CD4-positive, alpha-beta T cell treated with Interleukin-6 at 100 ng/mL for 8 hours (primary cell): ENCODE measurements around the gene FEM1C.
"Not testable (repeated sequence)": the region's sequence is repeated elsewhere in the genome, so short reads cannot be mapped to it uniquely, and the experiment has no call there.

Experiments used
- DNase-seq: peaks from one replicate; pipeline ENCODE4 v3.0.0-alpha.2; 2020; ENCODE audit warnings: mixed read lengths, low spot score

FEM1C gene

GRCh38 chr5:115520191-115520590 lies 24.4 kb downstream of the FEM1C start:
- no peak for DNase-seq

DNA sequence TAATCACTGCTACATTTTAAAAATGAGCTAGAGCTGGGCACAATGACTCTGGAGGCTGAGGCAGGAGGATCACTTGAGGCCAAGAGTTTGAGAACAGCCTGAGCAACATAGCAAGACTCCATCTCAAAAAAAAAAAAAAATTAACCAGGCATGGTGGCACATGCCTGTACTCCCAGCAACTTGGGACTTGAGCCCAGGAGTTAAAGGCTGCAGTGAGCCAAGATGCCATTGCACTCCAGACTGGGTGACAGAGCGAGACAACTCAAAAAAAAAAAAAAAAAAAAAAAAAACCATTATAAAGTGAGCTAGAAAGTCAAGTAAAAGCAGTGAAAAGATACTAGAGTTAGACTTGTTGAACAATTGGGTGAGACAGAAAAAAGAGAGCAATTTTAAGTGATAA lies 28.2 kb downstream of the FEM1C start:
- no peak for DNase-seq

GRCh38 chr5:115514220-115514619 lies 30.4 kb downstream of the FEM1C start:
- DNase-seq = no peak

- DNase-seq = no peak
Measured at GRCh38 chr5:115511632-115512031, 32.9 kb downstream of the FEM1C start.

GRCh38 chr5:115510145-115510645 lies 34.4 kb downstream of the FEM1C start:
- no peak for DNase-seq

DNA sequence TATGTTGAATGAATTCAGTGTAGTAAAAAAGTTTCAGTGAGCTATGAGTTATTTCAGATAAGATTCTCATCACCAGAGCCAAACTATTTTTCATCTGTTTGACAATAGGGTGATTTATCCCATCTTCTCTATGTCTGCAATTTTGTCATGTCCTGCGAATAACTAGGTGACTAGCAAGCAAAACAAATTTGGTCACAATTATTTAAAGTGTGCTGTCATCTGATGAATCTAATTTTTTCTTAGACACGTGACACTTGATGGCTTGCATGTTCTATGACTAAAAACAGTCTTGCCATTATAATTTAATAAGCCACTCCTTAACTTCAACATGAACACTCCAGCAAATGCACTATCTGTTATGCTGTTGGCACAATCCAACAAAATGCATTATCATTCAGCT lies 35.0 kb downstream of the FEM1C start:
- no peak for DNase-seq

DNA sequence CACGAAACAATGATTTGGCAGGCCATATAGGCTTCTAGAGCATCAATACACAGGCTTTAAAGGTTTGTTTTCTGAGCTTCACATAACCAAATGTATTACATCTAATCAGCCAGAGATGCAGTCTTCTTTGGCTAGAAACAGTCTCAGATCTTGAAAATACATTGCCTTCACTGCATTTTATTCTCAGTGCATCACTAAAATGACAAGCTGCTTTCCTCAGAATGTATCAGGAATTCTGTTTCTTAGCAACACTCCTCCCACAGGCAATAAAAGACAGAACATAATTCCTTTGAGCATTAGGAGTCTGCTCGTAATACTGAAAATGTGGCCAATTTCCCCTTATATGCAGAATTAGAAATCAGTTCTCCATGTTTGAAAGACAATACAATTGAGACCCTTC lies 36.9 kb downstream of the FEM1C start:
- no peak for DNase-seq

DNA sequence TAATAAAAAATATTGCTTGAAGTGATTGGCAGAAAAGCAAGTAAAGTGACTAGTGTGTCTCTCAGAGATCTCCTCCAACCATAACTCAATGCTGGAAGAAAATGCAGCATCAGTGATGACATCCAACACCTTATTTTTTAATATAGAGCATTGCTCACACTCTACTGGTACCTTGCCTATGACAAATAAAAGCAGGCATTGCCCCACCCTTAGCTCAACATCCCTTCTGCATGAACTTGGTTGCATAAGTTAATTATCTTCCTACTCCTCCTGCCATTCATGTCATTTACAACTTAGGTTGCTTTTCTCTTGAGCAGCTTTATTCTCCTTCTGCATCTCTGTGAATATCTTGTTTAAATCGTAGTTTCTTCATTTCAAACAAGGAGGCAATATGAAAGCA lies 41.2 kb downstream of the FEM1C start:
- no peak for DNase-seq

DNA sequence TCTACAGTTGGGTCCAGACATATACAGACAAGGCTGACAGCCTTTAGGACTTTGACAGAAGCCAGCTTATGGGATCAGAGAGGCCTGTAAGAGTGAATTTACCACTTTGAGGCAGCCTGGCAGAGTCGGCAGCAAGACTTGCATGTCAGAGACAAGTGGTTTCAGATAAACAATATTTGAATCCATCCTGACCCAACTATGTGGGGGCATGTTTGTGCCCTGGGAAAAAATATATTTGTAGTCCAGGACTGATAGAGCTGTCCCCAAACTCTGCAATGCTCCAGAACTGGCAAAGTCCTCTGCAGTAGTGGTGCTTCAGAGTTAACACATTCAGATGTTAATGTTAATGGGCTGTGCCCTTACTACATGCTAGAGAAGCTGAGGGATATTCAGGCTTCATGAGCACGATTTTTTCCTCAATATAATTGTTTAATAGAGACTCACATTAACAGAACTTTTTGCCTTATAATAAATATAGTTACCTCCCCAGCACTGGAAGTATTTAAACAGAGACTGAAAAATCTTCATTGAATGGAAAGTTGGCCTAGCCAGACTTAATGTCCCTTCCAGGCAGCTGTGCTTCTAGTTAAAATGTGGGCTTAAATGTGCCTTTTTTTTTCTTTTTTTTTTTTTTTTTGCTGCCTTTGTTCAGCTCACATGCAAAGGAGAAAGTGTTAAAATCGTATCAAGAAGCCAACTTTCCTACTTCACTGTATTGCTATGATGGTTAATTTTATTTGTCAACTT lies 42.9 kb downstream of the FEM1C start:
- no peak for DNase-seq

DNA sequence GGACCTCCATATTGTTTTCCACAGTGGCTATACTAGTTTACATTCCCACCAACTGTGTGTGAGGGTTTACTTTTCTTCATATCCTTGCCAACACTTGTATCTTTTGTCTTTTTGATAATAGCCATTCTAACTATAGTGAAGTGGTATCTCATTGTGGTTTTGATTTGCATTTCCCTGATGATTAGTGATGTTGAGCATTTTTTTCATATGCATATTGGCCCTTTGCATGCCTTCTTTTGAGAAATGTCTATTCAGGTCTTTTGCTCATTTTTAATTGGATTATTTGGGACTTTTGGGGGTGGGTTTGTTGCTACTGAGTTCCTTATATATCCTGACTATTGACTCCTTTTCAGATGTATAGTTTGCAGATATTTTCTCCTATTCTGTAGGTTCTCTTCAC lies 44.4 kb downstream of the FEM1C start:
- DNase-seq = no peak

DNA sequence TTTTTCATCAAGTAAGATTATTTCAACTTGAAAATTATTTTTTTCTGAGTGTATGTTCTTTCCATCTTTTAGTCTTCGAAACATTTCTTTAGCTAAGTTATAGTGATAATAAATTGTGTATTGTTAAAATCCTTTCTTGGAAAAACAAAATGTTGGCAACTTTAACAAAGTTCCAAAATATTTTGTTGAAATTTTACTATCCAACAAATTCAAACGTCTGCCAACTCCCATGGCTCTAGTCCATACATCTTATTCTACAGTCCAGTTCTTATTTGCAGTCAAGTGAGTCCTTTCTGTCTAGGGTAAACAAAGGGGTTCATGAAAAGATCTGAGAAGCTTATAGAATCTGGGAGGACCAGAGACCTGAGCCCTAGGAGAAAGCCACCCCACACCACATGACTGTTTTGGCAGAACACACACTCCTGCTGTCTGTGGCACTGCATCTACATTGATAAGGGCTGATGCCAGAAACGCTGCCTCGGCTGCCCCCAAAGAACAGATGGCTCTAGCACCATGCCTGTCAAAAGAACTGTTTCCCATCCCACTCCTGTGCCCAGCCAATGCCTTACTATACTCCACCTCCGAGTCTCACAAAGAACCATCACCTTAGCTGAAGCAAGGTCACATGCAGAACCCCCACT lies 47.5 kb downstream of the FEM1C start:
- no peak for DNase-seq

DNA sequence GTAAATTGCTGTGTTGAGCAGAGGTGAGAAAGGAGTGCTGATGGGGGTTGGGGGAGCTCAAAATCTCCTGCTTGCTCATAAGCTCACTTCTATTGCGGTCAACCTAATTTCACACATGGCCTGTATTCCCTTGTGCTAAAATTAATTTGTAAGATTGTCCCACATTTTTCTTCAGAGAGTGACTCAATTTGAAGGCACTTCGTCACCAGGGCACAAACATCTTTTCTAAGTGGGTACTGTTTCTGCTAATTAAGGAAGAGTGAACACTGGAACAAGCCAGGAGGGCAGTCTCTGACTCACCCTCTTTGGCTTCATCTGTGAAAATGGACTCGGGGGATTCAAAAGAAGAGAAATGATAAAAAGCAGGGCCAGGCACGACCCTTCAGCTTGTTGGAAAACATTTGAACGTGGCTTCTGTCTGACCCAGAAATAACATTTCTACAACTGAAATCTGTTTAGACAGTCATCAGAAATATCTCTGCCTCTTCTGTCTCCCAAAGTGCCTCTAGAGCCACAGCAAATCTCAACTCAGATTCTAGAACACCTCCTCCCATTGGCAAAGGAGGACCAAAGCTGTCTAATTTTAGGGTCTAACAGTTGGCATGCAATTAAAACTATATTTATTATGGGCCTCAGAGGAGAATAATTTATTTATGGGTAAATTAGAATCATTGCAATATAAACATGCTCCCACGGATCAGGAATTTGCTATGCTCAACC lies 49.8 kb downstream of the FEM1C start:
- DNase-seq = no peak

DNA sequence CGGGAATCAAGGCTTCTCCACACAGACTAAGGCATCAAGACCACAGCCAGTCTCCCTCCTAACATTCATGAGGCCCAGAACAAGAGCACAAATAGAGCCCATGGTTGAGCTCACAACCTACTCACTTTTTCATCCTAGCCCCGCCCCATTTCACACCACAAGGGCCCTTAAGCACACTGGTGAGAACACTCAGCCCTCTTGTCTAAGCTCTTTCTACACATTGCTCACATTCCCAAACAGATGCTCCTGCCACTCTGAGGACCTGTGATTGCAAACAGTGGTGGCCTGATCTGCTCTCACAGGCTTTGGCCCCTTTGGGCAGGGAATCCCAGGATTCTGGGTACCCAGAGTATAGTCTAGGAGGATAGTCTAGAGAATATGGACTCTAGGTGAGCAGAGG lies 54.0 kb downstream of the FEM1C start:
- DNase-seq = no peak

- DNase-seq = no peak
Measured at GRCh38 chr5:115489733-115490132, 54.8 kb downstream of the FEM1C start.

DNA sequence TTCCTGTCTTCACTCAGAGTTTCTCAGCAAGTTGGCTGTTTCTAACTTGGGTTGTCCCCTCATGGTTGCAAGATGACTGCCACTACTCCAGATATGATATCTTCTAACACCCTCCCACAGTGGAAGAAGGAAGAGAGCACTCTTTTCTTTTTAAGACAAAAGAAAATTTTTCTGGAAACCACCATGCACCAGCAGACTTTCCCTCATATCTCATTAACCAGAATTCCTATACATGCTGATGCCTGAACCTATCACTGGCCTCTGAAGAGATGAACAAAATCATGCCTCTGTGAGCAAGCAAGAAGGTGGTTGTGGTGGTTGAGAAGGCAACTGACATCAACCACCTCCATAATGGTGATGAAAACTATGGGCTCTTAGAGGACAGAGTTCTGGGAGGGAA lies 56.8 kb downstream of the FEM1C start:
- DNase-seq = no peak

DNA sequence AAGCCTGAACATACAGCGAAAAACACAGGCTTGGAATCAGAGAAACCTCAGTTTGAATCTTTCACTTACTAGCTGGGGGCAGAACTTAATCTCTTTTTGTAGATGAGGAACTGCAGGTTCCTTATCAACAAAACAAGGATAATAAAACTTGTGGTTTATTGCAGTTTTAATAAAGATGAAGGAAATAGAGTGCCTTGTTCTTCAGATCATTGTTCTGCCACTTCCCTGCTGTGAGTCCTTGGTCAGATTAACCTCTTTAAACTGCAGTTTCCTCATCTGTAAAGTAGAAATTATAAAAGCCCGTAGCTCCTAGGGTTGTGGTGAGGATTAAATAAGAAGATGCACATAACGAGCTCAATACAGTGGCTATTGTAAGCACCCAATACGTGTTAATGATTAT lies 57.4 kb downstream of the FEM1C start:
- DNase-seq = no peak

DNA sequence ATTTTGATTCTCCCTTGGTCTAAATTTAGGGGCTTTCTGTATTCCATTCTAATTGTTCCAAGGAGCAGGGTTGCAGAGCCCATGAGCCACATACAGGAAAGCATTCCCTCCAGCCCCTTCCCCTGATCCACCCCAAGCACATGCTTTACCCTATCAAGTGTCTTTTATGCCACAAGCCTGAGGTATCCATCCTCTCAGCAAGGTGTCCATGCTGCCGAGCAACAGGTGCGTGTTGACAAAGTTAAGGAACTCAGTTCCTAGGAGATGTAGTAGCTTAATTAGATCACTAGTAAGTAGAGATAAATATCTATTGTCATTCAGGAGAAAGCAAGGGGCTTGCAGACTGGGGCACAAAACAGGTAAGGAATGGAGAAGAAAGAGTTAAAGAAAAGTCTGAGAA lies 57.8 kb downstream of the FEM1C start:
- DNase-seq = no peak

GRCh38 chr5:115484368-115484767 lies 60.2 kb downstream of the FEM1C start:
- no peak for DNase-seq

- DNase-seq = no peak
Measured at GRCh38 chr5:115480900-115481299, 63.7 kb downstream of the FEM1C start.

- no peak for DNase-seq
Measured at GRCh38 chr5:115480271-115480670, 64.3 kb downstream of the FEM1C start.

- not testable (repeated sequence) for DNase-seq
Measured at GRCh38 chr5:115479166-115479873, 65.3 kb downstream of the FEM1C start.

- no peak for DNase-seq
Measured at GRCh38 chr5:115478281-115478680, 66.3 kb downstream of the FEM1C start.
